ENCODE measurements around the gene GPATCH4. TPM values are rescaled to one million over a fixed set of nuclear protein-coding genes. Genes with fewer than 3 reads are reported as not detected.
A peak's percentile ranks its signal among the peaks of the same experiment; 100 is the strongest.
"Not testable (repeated sequence)": the region's sequence is repeated elsewhere in the genome, so short reads cannot be mapped to it uniquely, and the experiment has no call there.

GPATCH4 gene
- total RNA-seq = 19.7 TPM

- DNase-seq (ENCODE audit: low spot score) (peak; percentile 85), ATAC-seq (peak; percentile 95)
- intact Hi-C loops (cut with DNase I) = loop anchor here (10.0 kb wide), 1 partner anchor 216 kb away; no protein-coding TSS in a partner anchor
Observed at GRCh38 chr1:156601122-156601830, at the start of gene GPATCH4. TSS of gene GPATCH4 (minus strand) at chr1:156601479.

DNA sequence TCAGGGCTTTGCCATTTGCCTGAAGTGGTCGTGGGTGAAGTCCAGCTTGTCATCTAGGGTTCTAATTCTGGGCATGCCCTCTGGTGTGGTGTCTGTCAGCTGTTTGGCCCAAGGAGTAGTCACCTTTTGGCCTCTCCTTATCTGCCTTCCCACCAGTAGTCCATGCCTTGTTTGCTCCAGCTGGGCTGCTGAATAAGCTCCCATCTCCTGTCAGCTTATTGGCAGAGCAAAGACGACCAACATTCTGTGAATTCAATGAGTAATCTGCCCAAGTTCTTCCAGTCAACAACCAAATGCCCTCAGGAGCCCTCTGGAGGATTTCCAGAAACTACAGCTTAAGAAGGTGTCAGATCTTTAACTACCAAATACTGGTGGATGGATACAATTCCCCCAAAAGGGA, 47.7 kb upstream of the GPATCH4 start:
- intact Hi-C loops (cut with DNase I) = no loop called here
- DNase-seq (ENCODE audit: low spot score) (no peak), ATAC-seq (no peak)

DNA sequence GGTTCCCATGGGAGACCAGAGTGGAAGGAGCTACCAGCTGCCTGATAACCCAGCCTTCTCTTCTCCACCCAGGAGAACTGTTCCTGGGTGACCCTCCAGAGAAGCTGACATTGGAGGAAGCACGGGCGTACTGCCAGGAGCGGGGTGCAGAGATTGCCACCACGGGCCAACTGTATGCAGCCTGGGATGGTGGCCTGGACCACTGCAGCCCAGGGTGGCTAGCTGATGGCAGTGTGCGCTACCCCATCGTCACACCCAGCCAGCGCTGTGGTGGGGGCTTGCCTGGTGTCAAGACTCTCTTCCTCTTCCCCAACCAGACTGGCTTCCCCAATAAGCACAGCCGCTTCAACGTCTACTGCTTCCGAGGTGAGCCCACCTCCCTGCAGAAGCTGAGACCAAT, 47.2 kb upstream of the GPATCH4 start:
- intact Hi-C loops (cut with DNase I) = no loop called here
- DNase-seq (ENCODE audit: low spot score) (no peak), ATAC-seq (no peak)

DNA sequence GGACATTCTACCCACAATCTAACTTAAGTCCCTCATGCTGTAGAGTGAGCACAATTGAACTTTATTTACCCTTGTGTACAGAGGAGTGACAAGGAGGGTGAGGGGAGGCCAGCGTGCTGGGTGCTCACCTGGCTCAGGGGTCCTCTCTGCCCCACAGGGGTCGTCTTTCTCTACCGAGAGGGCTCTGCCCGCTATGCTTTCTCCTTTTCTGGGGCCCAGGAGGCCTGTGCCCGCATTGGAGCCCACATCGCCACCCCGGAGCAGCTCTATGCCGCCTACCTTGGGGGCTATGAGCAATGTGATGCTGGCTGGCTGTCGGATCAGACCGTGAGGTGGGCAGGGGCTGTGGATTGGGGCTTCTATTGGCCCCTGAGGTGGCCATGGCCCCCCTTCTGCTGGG, 46.1 kb upstream of the GPATCH4 start:
- ATAC-seq = no peak
- DNase-seq (ENCODE audit: low spot score) = no peak
- intact Hi-C loops (cut with DNase I) = no loop called here

DNA sequence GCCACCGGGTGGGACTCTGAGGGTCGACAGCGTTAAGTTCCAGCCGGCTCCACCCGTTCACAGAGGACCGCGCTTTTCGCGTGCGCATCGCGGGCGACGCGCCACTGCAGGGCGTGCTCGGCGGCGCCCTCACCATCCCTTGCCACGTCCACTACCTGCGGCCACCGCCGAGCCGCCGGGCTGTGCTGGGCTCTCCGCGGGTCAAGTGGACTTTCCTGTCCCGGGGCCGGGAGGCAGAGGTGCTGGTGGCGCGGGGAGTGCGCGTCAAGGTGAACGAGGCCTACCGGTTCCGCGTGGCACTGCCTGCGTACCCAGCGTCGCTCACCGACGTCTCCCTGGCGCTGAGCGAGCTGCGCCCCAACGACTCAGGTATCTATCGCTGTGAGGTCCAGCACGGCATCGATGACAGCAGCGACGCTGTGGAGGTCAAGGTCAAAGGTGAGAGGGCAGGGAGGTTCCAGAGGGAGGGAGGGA, 45.5 kb upstream of the GPATCH4 start:
- DNase-seq (ENCODE audit: low spot score) (no peak), ATAC-seq (no peak)
- intact Hi-C loops (cut with DNase I) = no loop called here

DNA sequence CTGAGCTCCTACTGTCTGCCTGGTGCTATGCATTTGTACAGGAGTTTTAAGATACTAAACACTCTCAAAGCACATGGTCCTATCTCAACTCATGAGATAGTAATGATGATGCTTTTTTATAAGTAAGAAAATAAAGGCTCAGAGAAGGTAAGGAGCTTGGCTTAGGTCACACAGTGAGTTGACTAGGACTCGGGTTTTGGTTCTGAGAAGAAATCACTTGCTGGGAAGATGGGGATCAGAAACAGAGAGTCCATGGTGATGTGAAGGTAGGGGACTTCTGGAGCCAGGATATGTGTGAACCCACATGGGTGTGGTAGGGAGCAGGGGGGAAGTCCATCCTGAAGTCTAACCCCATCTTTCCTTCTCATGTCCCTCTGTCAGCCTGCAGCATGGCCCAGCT, 44.4 kb upstream of the GPATCH4 start:
- DNase-seq (ENCODE audit: low spot score) (no peak), ATAC-seq (no peak)
- intact Hi-C loops (cut with DNase I) = no loop called here

GRCh38 chr1:156645056-156645455, 43.8 kb upstream of the GPATCH4 start:
- ATAC-seq (no peak), DNase-seq (ENCODE audit: low spot score) (no peak)
- intact Hi-C loops (cut with DNase I) = no loop called here

- intact Hi-C loops (cut with DNase I) = no loop called here
- ATAC-seq (no peak), DNase-seq (ENCODE audit: low spot score) (no peak)
Observed at GRCh38 chr1:156644640-156645039, 43.4 kb upstream of the GPATCH4 start.

GRCh38 chr1:156644146-156644545, 42.9 kb upstream of the GPATCH4 start:
- ATAC-seq (no peak), DNase-seq (ENCODE audit: low spot score) (no peak)
- intact Hi-C loops (cut with DNase I) = no loop called here

GRCh38 chr1:156643778-156644092, 42.5 kb upstream of the GPATCH4 start:
- intact Hi-C loops (cut with DNase I) = no loop called here
- no peak for ATAC-seq
- no peak for DNase-seq (ENCODE audit: low spot score)

DNA sequence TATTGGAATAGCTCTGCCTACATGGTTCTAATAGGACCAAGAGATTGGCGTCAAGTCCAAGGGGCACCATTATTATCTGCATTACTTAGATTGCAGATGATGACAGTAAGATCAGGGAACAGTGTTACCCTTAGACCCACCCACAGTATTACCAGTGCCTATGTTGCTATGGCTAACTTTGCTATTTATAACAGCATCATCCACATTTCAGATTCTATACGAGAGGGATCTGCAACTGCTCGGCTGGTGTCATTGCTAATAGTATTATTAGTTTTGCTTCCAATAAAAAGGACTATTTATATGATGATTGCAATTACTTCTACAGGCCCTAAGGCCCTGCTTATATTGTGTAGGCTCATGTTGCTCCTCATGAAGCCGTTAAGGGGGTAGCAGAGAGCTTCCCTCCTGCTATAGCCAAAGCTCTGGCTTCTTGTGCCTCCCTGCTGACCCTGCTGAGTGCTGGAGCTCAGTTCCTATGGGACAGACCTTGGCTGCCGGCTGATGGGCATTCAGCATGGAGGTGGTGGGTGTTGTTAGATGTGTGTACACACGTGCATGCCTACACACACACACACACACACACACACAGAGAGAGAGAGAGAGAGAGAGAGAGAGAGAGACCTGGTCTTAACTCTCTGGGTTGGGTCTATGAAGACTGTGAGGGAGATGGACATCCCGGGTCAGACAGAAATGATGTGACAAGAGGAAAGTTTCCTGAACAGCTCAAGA, 41.9 kb upstream of the GPATCH4 start:
- no peak for DNase-seq (ENCODE audit: low spot score)
- ATAC-seq = no peak
- intact Hi-C loops (cut with DNase I) = no loop called here

- peak; percentile 7 for ATAC-seq
- intact Hi-C loops (cut with DNase I) = no loop called here
- no peak for DNase-seq (ENCODE audit: low spot score)
Observed at GRCh38 chr1:156642265-156643048, 41.2 kb upstream of the GPATCH4 start.

DNA sequence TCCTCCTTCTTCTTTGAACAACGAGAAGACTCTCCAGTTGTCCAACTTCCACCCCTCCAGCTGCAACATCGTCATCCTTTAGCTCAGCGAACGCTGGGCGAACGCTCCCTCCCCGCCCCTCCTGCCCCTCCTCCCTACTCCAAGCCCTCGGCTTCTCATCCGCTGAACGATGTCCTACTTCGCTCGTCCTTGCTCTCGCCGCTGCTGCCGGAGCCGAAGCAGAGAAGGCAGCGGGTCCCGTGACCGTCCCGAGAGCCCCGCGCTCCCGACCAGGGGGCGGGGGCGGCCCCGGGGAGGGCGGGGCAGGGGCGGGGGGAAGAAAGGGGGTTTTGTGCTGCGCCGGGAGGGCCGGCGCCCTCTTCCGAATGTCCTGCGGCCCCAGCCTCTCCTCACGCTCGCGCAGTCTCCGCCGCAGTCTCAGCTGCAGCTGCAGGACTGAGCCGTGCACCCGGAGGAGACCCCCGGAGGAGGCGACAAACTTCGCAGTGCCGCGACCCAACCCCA, 40.5 kb upstream of the GPATCH4 start, which contains the start of gene BCAN:
BCAN (plus strand) TSS at position 357 of the 504 bp plus-strand sequence. CDS start 3,938 bp downstream, outside the sequence.
- DNase-seq (ENCODE audit: low spot score) (no peak), ATAC-seq (peak; percentile 63)
- intact Hi-C loops (cut with DNase I) = no loop called here

GRCh38 chr1:156640842-156641706, 39.8 kb upstream of the GPATCH4 start:
- DNase-seq (ENCODE audit: low spot score) = no peak
- intact Hi-C loops (cut with DNase I) = no loop called here
- no peak for ATAC-seq

- no peak for ATAC-seq
- no peak for DNase-seq (ENCODE audit: low spot score)
- intact Hi-C loops (cut with DNase I) = no loop called here
Observed at GRCh38 chr1:156639601-156640101, 38.4 kb upstream of the GPATCH4 start.

- ATAC-seq = no peak
- DNase-seq (ENCODE audit: low spot score) = no peak
- intact Hi-C loops (cut with DNase I) = no loop called here
Observed at GRCh38 chr1:156638189-156638985, 37.1 kb upstream of the GPATCH4 start.

DNA sequence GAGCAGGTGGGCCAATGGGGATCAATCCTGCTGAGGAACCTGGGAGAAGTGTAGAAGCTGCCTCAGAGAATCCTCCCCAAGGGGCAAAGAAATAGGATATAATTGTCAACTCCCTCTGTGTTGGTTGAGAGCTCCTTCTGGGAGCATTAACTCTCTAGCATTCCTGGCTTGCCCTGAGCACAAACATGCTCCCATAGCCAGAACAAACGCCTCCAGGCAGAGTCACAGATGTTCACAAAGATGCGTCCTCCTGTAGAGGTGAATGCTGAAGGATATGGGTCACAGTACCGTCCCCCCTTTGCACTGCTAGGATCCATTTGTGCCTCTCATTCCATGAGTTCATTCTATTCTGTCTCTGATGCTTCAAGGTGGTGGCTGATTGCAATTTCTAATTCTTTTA, 31.1 kb upstream of the GPATCH4 start:
- DNase-seq (ENCODE audit: low spot score) (no peak), ATAC-seq (no peak)
- intact Hi-C loops (cut with DNase I) = no loop called here

DNA sequence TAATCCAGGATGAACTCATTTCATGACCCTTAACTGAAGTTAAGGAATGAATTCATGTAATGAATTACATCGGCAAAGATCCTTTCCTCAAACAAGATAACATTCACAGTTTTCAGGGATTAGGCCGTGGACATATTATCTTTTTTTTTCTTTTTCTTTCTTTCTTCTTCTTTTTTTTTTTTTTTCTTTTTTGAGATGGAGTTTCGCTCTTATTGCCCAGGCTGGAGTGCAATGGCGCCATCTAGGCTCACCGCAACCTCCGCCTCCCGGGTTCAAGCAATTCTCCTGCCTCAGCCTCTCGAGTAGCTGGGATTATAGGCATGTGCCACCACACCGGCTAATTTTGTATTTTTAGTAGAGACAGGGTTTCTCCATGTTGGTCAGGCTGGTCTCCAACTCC, 29.9 kb upstream of the GPATCH4 start:
- DNase-seq (ENCODE audit: low spot score); intact Hi-C loops (cut with DNase I): not testable (repeated sequence)

More for the DNA sequence above, 29.9 kb upstream of the GPATCH4 start:
- ATAC-seq = not testable (repeated sequence)
